Hippocampal formation (tissue), 2 donors: ENCODE results near the gene ERICH2.

Source experiments
- DNase-seq, 2 donors: peaks; one replicate each; lab custom pipeline; 2025; lab: John Stamatoyannopoulos, UW

ERICH2 gene

GRCh38 chr2:170762760-170763159 is 7.4 kb upstream of the ERICH2 start:
- no peak for DNase-seq

- no peak for DNase-seq
Measured at GRCh38 chr2:170763232-170763631, 6.9 kb upstream of the ERICH2 start.

- no peak for DNase-seq
Measured at GRCh38 chr2:170764880-170765261, 5.3 kb upstream of the ERICH2 start.

- DNase-seq = no peak
Measured at GRCh38 chr2:170766693-170767092, 3.5 kb upstream of the ERICH2 start.

- DNase-seq = peak; percentile 69 to 75
Measured at GRCh38 chr2:170770606-170771420, 635 bp downstream of the ERICH2 start.

- no peak for DNase-seq
Measured at GRCh38 chr2:170771421-170771937, 1.3 kb downstream of the ERICH2 start.

- DNase-seq = no peak
Measured at GRCh38 chr2:170772295-170772694, 2.1 kb downstream of the ERICH2 start.

- no peak for DNase-seq
Measured at GRCh38 chr2:170774074-170774473, 3.9 kb downstream of the ERICH2 start.

- no peak for DNase-seq
Measured at GRCh38 chr2:170778900-170779299, 8.7 kb downstream of the ERICH2 start.

- no peak for DNase-seq
Measured at GRCh38 chr2:170779304-170779703, 9.1 kb downstream of the ERICH2 start.

GRCh38 chr2:170782673-170783072 is 12.5 kb downstream of the ERICH2 start:
- no peak for DNase-seq

- DNase-seq = no peak
Measured at GRCh38 chr2:170783549-170783948, 13.4 kb downstream of the ERICH2 start.

- no peak for DNase-seq
Measured at GRCh38 chr2:170798996-170799395, 28.8 kb downstream of the ERICH2 start.

GRCh38 chr2:170806548-170806947 is 36.4 kb downstream of the ERICH2 start:
- no peak for DNase-seq

- DNase-seq = peak in 1 of 2 donors; percentile 79
Measured at GRCh38 chr2:170812710-170813600, 42.8 kb downstream of the ERICH2 start.

GRCh38 chr2:170813611-170814532 is 43.7 kb downstream of the ERICH2 start:
- DNase-seq = no peak

GRCh38 chr2:170814533-170815230 is 44.5 kb downstream of the ERICH2 start:
- DNase-seq = no peak

- DNase-seq = no peak
Measured at GRCh38 chr2:170815311-170815710, 45.1 kb downstream of the ERICH2 start.

GRCh38 chr2:170815746-170816503 is 45.7 kb downstream of the ERICH2 start:
- no peak for DNase-seq

GRCh38 chr2:170816504-170817092 is 46.4 kb downstream of the ERICH2 start, which contains the start of gene GAD1:
TSS of gene GAD1 (plus strand) at chr2:170816887. CDS start at chr2:170818592, 1,705 bp downstream.
- peak in 1 of 2 donors; percentile 38 for DNase-seq
